HEK293T (cell line): ENCODE measurements around the gene AJM1.

ENCODE experiments used
- BHLHE40 ChIP-seq: fragments of 450-650 bp; IDR thresholded peaks from 2 replicates; pipeline ENCODE4 v1.6.1; 2016; ENCODE audit warnings: mild to moderate bottlenecking, moderate library complexity, borderline replicate concordance
- CTBP1 ChIP-seq: fragments of 450-650 bp; IDR thresholded peaks from 2 replicates; pipeline ENCODE4 v1.6.1; 2016; ENCODE audit warnings: borderline replicate concordance
- FOXA1 ChIP-seq: fragments of 450-650 bp; IDR thresholded peaks from 2 replicates; pipeline ENCODE4 v1.6.1; 2016; ENCODE audit warnings: mild to moderate bottlenecking
- FOXK2 ChIP-seq: fragments of 450-650 bp; IDR thresholded peaks from 2 replicates; pipeline ENCODE4 v1.6.1; 2016; ENCODE audit warnings: mild to moderate bottlenecking
- FOXM1 ChIP-seq: fragments of 450-650 bp; IDR thresholded peaks from 2 replicates; pipeline ENCODE4 v1.6.1; 2017; ENCODE audit warnings: mild to moderate bottlenecking, borderline replicate concordance

DNA sequence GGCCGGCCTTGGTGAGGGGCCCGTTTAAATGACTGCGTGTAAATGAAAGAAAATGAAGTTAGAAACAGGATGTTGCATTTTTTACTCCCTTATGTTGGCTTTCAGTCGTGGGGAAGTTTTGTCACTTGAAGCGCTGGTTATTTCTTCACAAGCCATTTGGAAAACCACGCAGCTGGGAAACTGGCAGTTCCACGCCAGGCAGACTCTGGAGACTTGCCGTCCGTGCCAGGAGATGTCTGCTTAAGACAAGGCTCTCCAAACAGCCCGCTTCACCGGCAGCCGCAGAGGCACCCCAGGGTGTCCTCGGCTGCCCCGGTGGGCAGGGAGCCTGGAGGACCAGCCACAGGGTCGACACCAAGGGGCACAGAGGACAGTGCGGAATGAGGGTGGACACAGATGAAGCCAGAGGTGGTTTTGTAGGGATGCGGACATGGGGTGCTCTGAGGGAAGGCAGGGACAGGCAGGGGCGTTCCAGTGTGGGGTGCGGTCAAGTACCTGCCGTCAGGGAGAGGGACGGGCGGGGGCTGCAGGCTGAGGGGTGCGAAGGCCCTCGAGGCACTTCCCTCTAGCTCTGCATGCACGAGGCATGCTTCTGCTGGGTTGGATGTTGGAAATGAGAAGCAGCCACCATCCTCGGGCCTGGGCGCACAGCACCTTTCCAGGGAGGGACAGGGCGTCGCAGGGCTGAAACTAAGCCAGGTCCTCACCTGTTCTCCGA, 11.1 kb upstream of the AJM1 start:
- TF ChIP-seq FOXM1 (no peak), BHLHE40 (no peak), FOXA1 (no peak), CTBP1 (no peak), FOXK2 (no peak)
